Transverse colon (tissue), 4 donors: Measurements from ENCODE around the gene PCDHGA3. TPM values are rescaled to one million over a fixed set of nuclear protein-coding genes. Genes with fewer than 3 reads are reported as not detected.

ENCODE experiments used
- DNase-seq: peaks from one replicate; pipeline ENCODE4 v3.0.0-alpha.2; 2019
- H3K27ac ChIP-seq, 4 donors: fragments of 200-600 bp; sonication (generic); 2 replicates each; pipeline ENCODE4 v1.5.1; 2016 to 2018; ENCODE audit warnings: inconsistent platforms in 4 of 4
- H3K27me3 ChIP-seq: fragments of 200-600 bp; sonication (generic); 2 replicates; pipeline ENCODE4 v1.5.1; 2017; ENCODE audit warnings: inconsistent platforms
- H3K36me3 ChIP-seq, 4 donors: fragments of 200-600 bp; sonication (generic); 2 replicates each; pipeline ENCODE4 v1.5.1; 2017 to 2019; ENCODE audit warnings: inconsistent platforms in 4 of 4
- H3K4me1 ChIP-seq, 4 donors: fragments of 200-600 bp; sonication (generic); 2 replicates each; pipeline ENCODE4 v1.5.1; 2017 to 2020; ENCODE audit warnings: inconsistent platforms in 4 of 4
- H3K4me3 ChIP-seq, 4 donors: fragments of 200-600 bp; sonication (generic); 1 replicate in 1 of 4; 2 replicates in 3 of 4; pipeline versions ENCODE4 v1.5.1 to v1.6.1; 2017 to 2019; ENCODE audit warnings: inconsistent platforms in 4 of 4
- H3K9me3 ChIP-seq, 2 donors: fragments of 200-600 bp; sonication (generic); 2 replicates each; pipeline ENCODE4 v1.5.1; 2017 to 2019; ENCODE audit warnings: inconsistent platforms in 2 of 2
- CTCF ChIP-seq, 5 experiments: fragments of 200-600 bp in 3 of 5; fragments of 450-650 bp in 2 of 5; sonication (generic) in 3 of 5; IDR thresholded peaks; 1 replicate in 2 of 5; 2 replicates in 3 of 5; pipeline ENCODE4 v1.5.1; 2016 to 2017; ENCODE audit warnings: antibody characterized with exemption in 5 of 5, inconsistent platforms in 3 of 5, mild to moderate bottlenecking in 2 of 5, moderate library complexity in 1 of 5
- EP300 ChIP-seq: sonication (generic); formaldehyde crosslinking; IDR thresholded peaks from one replicate; pipeline ENCODE4 v1.6.1; 2017; ENCODE audit warnings: antibody characterized with exemption, low read depth
- POLR2A ChIP-seq: fragments of 450-650 bp; IDR thresholded peaks from one replicate; pipeline ENCODE4 v1.6.1; 2016; ENCODE audit warnings: antibody characterized with exemption, mild to moderate bottlenecking, moderate library complexity
- POLR2AphosphoS5 ChIP-seq, 3 donors: sonication (generic); formaldehyde crosslinking; IDR thresholded peaks; one replicate each; pipeline ENCODE4 v1.6.1; 2016; ENCODE audit warnings: antibody characterized with exemption in 3 of 3
- WGBS, 2 donors: methylation state at CpG; one replicate each; pipeline ENCODE4 v1.1.5; 2018; ENCODE audit warnings: low coverage in 1 of 2; 5-methylcytosine and 5-hydroxymethylcytosine counted together
- in situ Hi-C, 4 donors: fragments of 200-750 bp; cut with MboI; loops; one replicate each; pipeline versions ENCODE4 v1.15.0 to v1.15.1; 2017; ENCODE audit warnings: low sequenced_read_pairs in 3 of 4, low pct_ligation_motif_present in 1 of 4, low pct_unique_long_range_greater_than_20kb in 1 of 4
- intact Hi-C: fragments of 100-400 bp; cut with DNase I; formaldehyde crosslinking; loops from one replicate; pipeline ENCODE4 v1.15.1; 2023; ENCODE audit warnings: low total_unique reads
- total RNA-seq, 4 donors: library from RNA; depleted of rRNA; stranded (reverse); fragments of >200 nt; gene quantifications; one replicate each; pipeline ENCODE4 v1.1.0, GENCODE V29; 2016

Gene PCDHGA3
- 1 to 10 TPM in 2 of 4 donors, under 1 TPM in 2; 0.55 to 4.9 (median 1.1) TPM for total RNA-seq

- Histone ChIP-seq H3K9me3 (peaks cover 36 to 54% of the 10 kb centered on the region in 2 donors), H3K4me3 (peak within 1 kb of the TSS in 1 of 4 donors; percentile 12), H3K27ac (no peak within 1 kb of the TSS), H3K4me1 (no peaks in the 10 kb centered on the region), H3K36me3 (no peaks in the 10 kb centered on the region), H3K27me3 (peaks cover 20% of the 10 kb centered on the region)
- no peak for TF ChIP-seq POLR2AphosphoS5 (IDR thresholded peaks at IDR 0.05)
- no peak for TF ChIP-seq CTCF (IDR thresholded peaks at IDR 0.05)
- no peak for TF ChIP-seq POLR2A
- TF ChIP-seq EP300 = no peak
- in situ Hi-C loops = no loop called here
- no peak for DNase-seq
- intact Hi-C loops = no loop called here
- WGBS, 2 donors = 35 to 55% methylated on average over 8 to 9 of the region's 9 CpGs
Observed at GRCh38 chr5:141343242-141343952, at the start of gene PCDHGA3. Gene PCDHGA3, plus strand, starts transcription at chr5:141343829. Its CDS starts 205 bp downstream, at chr5:141344034.

- 47 to 69% methylated on average over 3 to 4 of the region's 4 CpGs for WGBS, 2 donors
- Histone ChIP-seq H3K4me3 (no peak overlapping the region), H3K27ac (no peak overlapping the region), H3K4me1 (no peaks in the 10 kb centered on the region), H3K27me3 (no peaks in the 10 kb centered on the region), H3K9me3 (peaks cover 75 to 100% of the 10 kb centered on the region in 2 donors), H3K36me3 (peaks cover 0 to 26% (median 0%) of the 10 kb centered on the region in 4 donors)
- TF ChIP-seq EP300 = no peak
- TF ChIP-seq CTCF (IDR thresholded peaks at IDR 0.05) = no peak
- TF ChIP-seq POLR2A = no peak
- TF ChIP-seq POLR2AphosphoS5 (IDR thresholded peaks at IDR 0.05) = no peak
- intact Hi-C loops (no loop called here), in situ Hi-C loops (no loop called here)
- no peak for DNase-seq
Observed at GRCh38 chr5:141298376-141298775, 45.3 kb upstream of the PCDHGA3 start.

- WGBS, 2 donors = 83% methylated on average over 35 of the region's 36 CpGs; no CpG with 5 or more reads in 1 of the 2 donors
- Histone ChIP-seq H3K36me3 (peaks cover 0 to 8% (median 0%) of the 10 kb centered on the region in 4 donors), H3K4me3 (no peak within 1 kb of the TSS), H3K9me3 (peaks cover 84 to 98% of the 10 kb centered on the region in 2 donors), H3K27ac (no peak within 1 kb of the TSS), H3K27me3 (no peaks in the 10 kb centered on the region), H3K4me1 (no peaks in the 10 kb centered on the region)
- no peak for DNase-seq
- intact Hi-C loops = no loop called here
- in situ Hi-C loops = loop anchor here in 1 of 4 donors (25.0 kb wide), 1 partner anchor 259 kb away; no protein-coding TSS in a partner anchor
- TF ChIP-seq EP300 (no peak), CTCF (IDR thresholded peaks at IDR 0.05) (no peak), POLR2AphosphoS5 (IDR thresholded peaks at IDR 0.05) (no peak), POLR2A (no peak)
Observed at GRCh38 chr5:141303756-141304155, 39.9 kb upstream of the PCDHGA3 start, which contains the start of gene SLC25A2. Gene SLC25A2, minus strand, starts transcription at chr5:141304049. Its CDS starts 184 bp downstream, at chr5:141303865.

- Histone ChIP-seq H3K36me3 (peaks cover 0 to 8% (median under 1%) of the 10 kb centered on the region in 4 donors), H3K27ac (no peak overlapping the region), H3K4me1 (no peaks in the 10 kb centered on the region), H3K9me3 (peaks cover 87 to 97% of the 10 kb centered on the region in 2 donors), H3K4me3 (no peak overlapping the region), H3K27me3 (no peaks in the 10 kb centered on the region)
- intact Hi-C loops (no loop called here), in situ Hi-C loops (loop anchor here in 1 of 4 donors (25.0 kb wide), 1 partner anchor 256 kb away; no protein-coding TSS in a partner anchor)
- no peak for TF ChIP-seq POLR2AphosphoS5 (IDR thresholded peaks at IDR 0.05)
- TF ChIP-seq CTCF (IDR thresholded peaks at IDR 0.05) = no peak
- DNase-seq = no peak
- WGBS, 2 donors = 91 to 100% methylated on average over 1 of the region's 1 CpG
Observed at GRCh38 chr5:141306630-141307029, 37.0 kb upstream of the PCDHGA3 start.
